NB4 (cell line): ENCODE data around the gene PRKACB.

ENCODE experiments used
- POLR2A ChIP-seq: IDR thresholded peaks from 2 replicates; pipeline ENCODE4 v1.6.1; 2011; ENCODE audit warnings: mild to moderate bottlenecking; ENCODE audit not compliant: insufficient read length; ENCODE audit errors: extremely low read depth
- TF ChIP-seq, protein P1 (sequence below): IDR thresholded peaks from one replicate; pipeline ENCODE4 v1.5.1; 2012; ENCODE audit warnings: low read depth, low read length
- TF ChIP-seq, protein P2 (sequence below): IDR thresholded peaks from 2 replicates; pipeline ENCODE4 v1.6.1; 2011; ENCODE audit warnings: low read depth, low read length

DNA sequence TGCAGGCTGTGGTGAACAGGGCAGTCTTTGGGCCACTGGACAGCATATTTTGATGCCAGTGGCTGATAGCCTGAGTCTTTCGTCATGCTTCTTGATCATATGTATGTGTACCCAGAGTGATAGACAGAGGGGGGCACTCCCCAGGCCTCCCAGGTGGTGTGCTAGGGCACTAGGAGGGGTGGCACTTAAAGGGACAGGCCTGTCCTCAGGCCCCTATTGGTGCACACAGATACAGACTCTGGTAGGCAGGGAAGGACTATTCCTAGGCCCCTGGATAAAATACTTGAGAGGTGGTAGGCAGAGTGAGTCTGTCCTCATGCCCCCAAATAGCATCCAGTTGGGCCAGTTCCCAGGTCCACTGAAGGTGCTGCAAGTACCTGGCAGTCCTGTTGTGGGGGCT, 80.8 kb downstream of the PRKACB start:
- TF ChIP-seq, protein P1, sequence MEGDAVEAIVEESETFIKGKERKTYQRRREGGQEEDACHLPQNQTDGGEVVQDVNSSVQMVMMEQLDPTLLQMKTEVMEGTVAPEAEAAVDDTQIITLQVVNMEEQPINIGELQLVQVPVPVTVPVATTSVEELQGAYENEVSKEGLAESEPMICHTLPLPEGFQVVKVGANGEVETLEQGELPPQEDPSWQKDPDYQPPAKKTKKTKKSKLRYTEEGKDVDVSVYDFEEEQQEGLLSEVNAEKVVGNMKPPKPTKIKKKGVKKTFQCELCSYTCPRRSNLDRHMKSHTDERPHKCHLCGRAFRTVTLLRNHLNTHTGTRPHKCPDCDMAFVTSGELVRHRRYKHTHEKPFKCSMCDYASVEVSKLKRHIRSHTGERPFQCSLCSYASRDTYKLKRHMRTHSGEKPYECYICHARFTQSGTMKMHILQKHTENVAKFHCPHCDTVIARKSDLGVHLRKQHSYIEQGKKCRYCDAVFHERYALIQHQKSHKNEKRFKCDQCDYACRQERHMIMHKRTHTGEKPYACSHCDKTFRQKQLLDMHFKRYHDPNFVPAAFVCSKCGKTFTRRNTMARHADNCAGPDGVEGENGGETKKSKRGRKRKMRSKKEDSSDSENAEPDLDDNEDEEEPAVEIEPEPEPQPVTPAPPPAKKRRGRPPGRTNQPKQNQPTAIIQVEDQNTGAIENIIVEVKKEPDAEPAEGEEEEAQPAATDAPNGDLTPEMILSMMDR: no peak
- no peak for TF ChIP-seq POLR2A
- TF ChIP-seq, protein P2, sequence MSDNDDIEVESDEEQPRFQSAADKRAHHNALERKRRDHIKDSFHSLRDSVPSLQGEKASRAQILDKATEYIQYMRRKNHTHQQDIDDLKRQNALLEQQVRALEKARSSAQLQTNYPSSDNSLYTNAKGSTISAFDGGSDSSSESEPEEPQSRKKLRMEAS: no peak
